Measurements from ENCODE around the gene USP36.

DNA sequence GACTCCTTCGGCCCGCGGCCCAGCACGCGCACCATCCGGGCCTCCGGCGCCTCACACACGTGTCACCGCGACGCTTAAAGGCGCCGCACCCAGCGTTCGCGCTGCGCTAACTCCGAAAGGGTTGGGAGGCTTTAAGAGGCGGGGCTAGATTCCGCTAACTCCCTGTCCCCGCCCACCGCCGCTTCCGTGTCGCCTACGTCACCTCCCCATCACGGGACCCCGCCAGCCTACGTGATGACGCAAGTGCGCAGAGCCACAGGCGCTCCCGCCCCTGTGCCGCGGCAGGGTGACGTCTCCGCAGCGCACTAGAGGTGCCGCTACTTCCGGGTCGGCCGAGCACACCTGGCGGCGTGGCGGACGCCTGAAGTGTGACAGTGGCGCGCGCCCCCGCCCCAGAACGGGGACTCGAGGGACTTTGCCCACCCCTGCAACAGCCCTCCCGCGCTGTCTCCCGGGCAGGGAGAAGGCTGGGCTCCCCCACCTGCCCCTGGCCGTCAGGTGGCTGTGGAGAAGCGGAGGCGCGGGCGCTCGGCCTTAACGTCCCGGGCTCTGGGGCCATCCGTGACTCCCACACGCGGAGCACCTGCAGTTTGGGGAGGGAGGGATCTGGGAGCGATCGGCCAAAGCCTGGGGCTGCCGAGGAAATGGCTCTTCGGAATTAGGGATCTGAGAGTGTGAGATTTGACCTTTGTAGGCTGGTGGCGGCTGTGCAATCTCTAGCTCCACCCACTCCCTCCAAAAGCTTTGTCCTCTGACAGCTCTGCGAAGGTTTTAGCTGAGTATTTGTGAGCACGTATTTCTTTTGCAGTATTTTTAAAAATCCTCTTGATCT lies at the start of gene USP36:
- TF ChIP-seq, protein P1, sequence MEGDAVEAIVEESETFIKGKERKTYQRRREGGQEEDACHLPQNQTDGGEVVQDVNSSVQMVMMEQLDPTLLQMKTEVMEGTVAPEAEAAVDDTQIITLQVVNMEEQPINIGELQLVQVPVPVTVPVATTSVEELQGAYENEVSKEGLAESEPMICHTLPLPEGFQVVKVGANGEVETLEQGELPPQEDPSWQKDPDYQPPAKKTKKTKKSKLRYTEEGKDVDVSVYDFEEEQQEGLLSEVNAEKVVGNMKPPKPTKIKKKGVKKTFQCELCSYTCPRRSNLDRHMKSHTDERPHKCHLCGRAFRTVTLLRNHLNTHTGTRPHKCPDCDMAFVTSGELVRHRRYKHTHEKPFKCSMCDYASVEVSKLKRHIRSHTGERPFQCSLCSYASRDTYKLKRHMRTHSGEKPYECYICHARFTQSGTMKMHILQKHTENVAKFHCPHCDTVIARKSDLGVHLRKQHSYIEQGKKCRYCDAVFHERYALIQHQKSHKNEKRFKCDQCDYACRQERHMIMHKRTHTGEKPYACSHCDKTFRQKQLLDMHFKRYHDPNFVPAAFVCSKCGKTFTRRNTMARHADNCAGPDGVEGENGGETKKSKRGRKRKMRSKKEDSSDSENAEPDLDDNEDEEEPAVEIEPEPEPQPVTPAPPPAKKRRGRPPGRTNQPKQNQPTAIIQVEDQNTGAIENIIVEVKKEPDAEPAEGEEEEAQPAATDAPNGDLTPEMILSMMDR (IDR thresholded peaks at IDR 0.05): no peak
- peak; percentile 87 for TF ChIP-seq POLR2AphosphoS5 (IDR thresholded peaks at IDR 0.05; ENCODE audit: low read depth, low read length)
- TF ChIP-seq, protein P2, sequence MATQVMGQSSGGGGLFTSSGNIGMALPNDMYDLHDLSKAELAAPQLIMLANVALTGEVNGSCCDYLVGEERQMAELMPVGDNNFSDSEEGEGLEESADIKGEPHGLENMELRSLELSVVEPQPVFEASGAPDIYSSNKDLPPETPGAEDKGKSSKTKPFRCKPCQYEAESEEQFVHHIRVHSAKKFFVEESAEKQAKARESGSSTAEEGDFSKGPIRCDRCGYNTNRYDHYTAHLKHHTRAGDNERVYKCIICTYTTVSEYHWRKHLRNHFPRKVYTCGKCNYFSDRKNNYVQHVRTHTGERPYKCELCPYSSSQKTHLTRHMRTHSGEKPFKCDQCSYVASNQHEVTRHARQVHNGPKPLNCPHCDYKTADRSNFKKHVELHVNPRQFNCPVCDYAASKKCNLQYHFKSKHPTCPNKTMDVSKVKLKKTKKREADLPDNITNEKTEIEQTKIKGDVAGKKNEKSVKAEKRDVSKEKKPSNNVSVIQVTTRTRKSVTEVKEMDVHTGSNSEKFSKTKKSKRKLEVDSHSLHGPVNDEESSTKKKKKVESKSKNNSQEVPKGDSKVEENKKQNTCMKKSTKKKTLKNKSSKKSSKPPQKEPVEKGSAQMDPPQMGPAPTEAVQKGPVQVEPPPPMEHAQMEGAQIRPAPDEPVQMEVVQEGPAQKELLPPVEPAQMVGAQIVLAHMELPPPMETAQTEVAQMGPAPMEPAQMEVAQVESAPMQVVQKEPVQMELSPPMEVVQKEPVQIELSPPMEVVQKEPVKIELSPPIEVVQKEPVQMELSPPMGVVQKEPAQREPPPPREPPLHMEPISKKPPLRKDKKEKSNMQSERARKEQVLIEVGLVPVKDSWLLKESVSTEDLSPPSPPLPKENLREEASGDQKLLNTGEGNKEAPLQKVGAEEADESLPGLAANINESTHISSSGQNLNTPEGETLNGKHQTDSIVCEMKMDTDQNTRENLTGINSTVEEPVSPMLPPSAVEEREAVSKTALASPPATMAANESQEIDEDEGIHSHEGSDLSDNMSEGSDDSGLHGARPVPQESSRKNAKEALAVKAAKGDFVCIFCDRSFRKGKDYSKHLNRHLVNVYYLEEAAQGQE (IDR thresholded peaks at IDR 0.05; ENCODE audit: insufficient read depth in 1 of 2, low read depth in 2 of 2, low read length in 1 of 2): peak in 1 of 2 experiments; percentile 9; a peak in 1 of 4 replicates
